Endometrial microvascular endothelial cells (primary cell): ENCODE data around the gene TEAD1. TPM values are rescaled to one million over a fixed set of nuclear protein-coding genes. Genes with fewer than 3 reads are reported as not detected.

Source experiments
- in situ Hi-C: cut with HindIII; loops from 2 replicates; pipeline ENCODE4 v1.10.0; 2017; ENCODE audit warnings: low sequenced_read_pairs, low pct_unique_long_range_greater_than_20kb; ENCODE audit errors: inconsistent ontology term
- total RNA-seq: library from RNA; depleted of rRNA; stranded (reverse); fragments of >200 nt; gene quantifications from one replicate; pipeline ENCODE4 v1.2.3, GENCODE V29; 2015; ENCODE audit errors: inconsistent ontology term

The TEAD1 gene
- total RNA-seq, 1 donor from 2014 or later: 24.3 TPM

- in situ Hi-C loops: no loop called here
These were observed 137.6 kb downstream of the TEAD1 start for GRCh38 chr11:12811861-12812260.

GRCh38 chr11:12812849-12813248 lies 138.6 kb downstream of the TEAD1 start:
- in situ Hi-C loops: no loop called here

- in situ Hi-C loops: no loop called here
These were observed 139.4 kb downstream of the TEAD1 start for GRCh38 chr11:12813371-12814225.

- in situ Hi-C loops: no loop called here
These were observed 140.9 kb downstream of the TEAD1 start for GRCh38 chr11:12815129-12815480.

GRCh38 chr11:12815931-12816494 lies 141.8 kb downstream of the TEAD1 start:
- in situ Hi-C loops: no loop called here

- in situ Hi-C loops: no loop called here
These were observed 143.6 kb downstream of the TEAD1 start for GRCh38 chr11:12817681-12818332.

- in situ Hi-C loops: no loop called here
These were observed 144.3 kb downstream of the TEAD1 start for GRCh38 chr11:12818333-12819015.

GRCh38 chr11:12822392-12823022 lies 148.3 kb downstream of the TEAD1 start:
- in situ Hi-C loops: no loop called here

GRCh38 chr11:12824281-12825041 lies 150.2 kb downstream of the TEAD1 start:
- in situ Hi-C loops: no loop called here

GRCh38 chr11:12826441-12826840 lies 152.2 kb downstream of the TEAD1 start:
- in situ Hi-C loops: no loop called here

- in situ Hi-C loops: no loop called here
These were observed 153.1 kb downstream of the TEAD1 start for GRCh38 chr11:12827369-12827768.

- in situ Hi-C loops: no loop called here
These were observed 153.9 kb downstream of the TEAD1 start for GRCh38 chr11:12827929-12828812.

GRCh38 chr11:12829131-12829530 lies 154.9 kb downstream of the TEAD1 start:
- in situ Hi-C loops: no loop called here

GRCh38 chr11:12829540-12830314 lies 155.5 kb downstream of the TEAD1 start:
- in situ Hi-C loops: no loop called here

GRCh38 chr11:12831471-12832202 lies 157.4 kb downstream of the TEAD1 start:
- in situ Hi-C loops: no loop called here
